CD8-positive, alpha-beta memory T cell (primary cell): Measurements from ENCODE around the gene C2orf80. TPM values are rescaled to one million over a fixed set of nuclear protein-coding genes. Genes with fewer than 3 reads are reported as not detected.

Experiments used
- CTCF ChIA-PET: fragments of 350-600 bp; sonication (Branson Sonifier 250); formaldehyde crosslinking; loops from one replicate; lab custom pipeline; 2021; ENCODE audit warnings: antibody characterized with exemption; lab: Charles Lee
- POLR2A ChIA-PET: fragments of 350-600 bp; sonication (Branson Sonifier 250); formaldehyde crosslinking; loops from one replicate; lab custom pipeline; 2021; ENCODE audit warnings: antibody characterized with exemption; lab: Charles Lee
- DNase-seq, 5 donors: peaks; one replicate each; pipeline versions ENCODE4 v3.0.0 to v3.0.0-alpha.2; 2020 to 2022; ENCODE audit warnings: mixed read lengths in 1 of 5
- H3K27ac ChIP-seq: one replicate; pipeline ENCODE4 v1.7.0; 2013; ENCODE audit warnings: low read depth, mild to moderate bottlenecking, low read length, moderate library complexity
- H3K27me3 ChIP-seq: 2 replicates; pipeline ENCODE4 v1.7.0; 2013; ENCODE audit warnings: low read length, mild to moderate bottlenecking; ENCODE audit not compliant: insufficient read depth, poor library complexity, severe bottlenecking
- H3K36me3 ChIP-seq: 2 replicates; pipeline ENCODE4 v1.7.0; 2013; ENCODE audit warnings: mild to moderate bottlenecking, low read length, moderate library complexity; ENCODE audit not compliant: insufficient read depth
- H3K4me1 ChIP-seq: 2 replicates; pipeline ENCODE4 v1.7.0; 2013; ENCODE audit warnings: mild to moderate bottlenecking, low read length, moderate library complexity; ENCODE audit not compliant: insufficient read depth
- H3K4me3 ChIP-seq: 2 replicates; pipeline ENCODE4 v1.7.0; 2013; ENCODE audit warnings: mild to moderate bottlenecking, low read length
- H3K9me3 ChIP-seq: 2 replicates; pipeline ENCODE4 v1.7.0; 2013; ENCODE audit warnings: mild to moderate bottlenecking, low read length
- H3K27ac Mint-ChIP-seq, 8 donors: one replicate each; pipeline ENCODE4 v1.8.0; 2020 to 2021; ENCODE audit warnings: mixed read lengths in 8 of 8, mild to moderate bottlenecking in 6 of 8, inconsistent platforms in 3 of 8, moderate library complexity in 3 of 8
- H3K27me3 Mint-ChIP-seq, 2 donors: one replicate each; pipeline ENCODE4 v1.8.0; 2020 to 2021; ENCODE audit warnings: mixed read lengths in 2 of 2, mild to moderate bottlenecking in 1 of 2, moderate library complexity in 1 of 2
- H3K36me3 Mint-ChIP-seq, 3 donors: one replicate each; pipeline ENCODE4 v1.8.0; 2020 to 2021; ENCODE audit warnings: mixed read lengths in 3 of 3, inconsistent platforms in 1 of 3, mild to moderate bottlenecking in 1 of 3
- H3K4me1 Mint-ChIP-seq, 3 donors: one replicate each; pipeline ENCODE4 v1.8.0; 2020 to 2021; ENCODE audit warnings: mixed read lengths in 3 of 3, inconsistent platforms in 1 of 3, mild to moderate bottlenecking in 1 of 3
- H3K4me3 Mint-ChIP-seq, 7 donors: one replicate each; pipeline ENCODE4 v1.8.0; 2020 to 2021; ENCODE audit warnings: mixed read lengths in 7 of 7, mild to moderate bottlenecking in 6 of 7, moderate library complexity in 4 of 7, inconsistent platforms in 2 of 7
- H3K9me3 Mint-ChIP-seq, 5 donors: one replicate each; pipeline ENCODE4 v1.8.0; 2020 to 2022; ENCODE audit warnings: mixed read lengths in 5 of 5, mild to moderate bottlenecking in 3 of 5, moderate library complexity in 2 of 5, inconsistent platforms in 1 of 5
- polyA plus RNA-seq: library from polyadenylated mRNA; unstranded; fragments of 300-500 nt; fragmentation: Illumina TruSeq; gene quantifications from one replicate; pipeline ENCODE4 v1.2.3, GENCODE V29; 2021
- total RNA-seq, 2 experiments: library from RNA; stranded (reverse); gene quantifications; one replicate each; pipeline ENCODE4 v1.2.3, GENCODE V29; 2021

C2orf80 gene
- total and polyA plus RNA-seq, 3 experiments from 2014 or later: not detected

GRCh38 chr2:208186893-208187292 lies 2.9 kb downstream of the C2orf80 start:
- H3K27me3 ChIP-seq: no peaks in the 10 kb centered on the region
- H3K27ac Mint-ChIP-seq: peak overlapping the region in 1 of 8 donors; percentile 76
- peaks cover 0 to 4% (median 0%) of the 10 kb centered on the region in 3 donors for H3K4me1 Mint-ChIP-seq
- no peaks in the 10 kb centered on the region for H3K36me3 ChIP-seq
- H3K9me3 Mint-ChIP-seq: no peaks in the 10 kb centered on the region
- H3K4me3 ChIP-seq: no peak overlapping the region
- no peak overlapping the region for H3K4me3 Mint-ChIP-seq
- ChIA-PET CTCF (no interaction called here), POLR2A (no interaction called here)
- H3K9me3 ChIP-seq: no peaks in the 10 kb centered on the region
- no peaks in the 10 kb centered on the region for H3K36me3 Mint-ChIP-seq
- H3K27me3 Mint-ChIP-seq: peaks cover 4 to 25% of the 10 kb centered on the region in 2 donors
- H3K27ac ChIP-seq: no peak overlapping the region
- no peaks in the 10 kb centered on the region for H3K4me1 ChIP-seq
- DNase-seq: no peak

GRCh38 chr2:208186465-208186864 lies 3.4 kb downstream of the C2orf80 start:
- H3K27me3 Mint-ChIP-seq: peaks cover 4 to 25% of the 10 kb centered on the region in 2 donors
- CTCF ChIA-PET: no interaction called here
- Histone ChIP-seq H3K27ac (no peak overlapping the region), H3K9me3 (no peaks in the 10 kb centered on the region), H3K27me3 (no peaks in the 10 kb centered on the region), H3K4me3 (no peak overlapping the region), H3K4me1 (no peaks in the 10 kb centered on the region), H3K36me3 (no peaks in the 10 kb centered on the region)
- H3K4me1 Mint-ChIP-seq: peaks cover 0 to 4% (median 0%) of the 10 kb centered on the region in 3 donors
- H3K36me3 Mint-ChIP-seq: no peaks in the 10 kb centered on the region
- POLR2A ChIA-PET: no interaction called here
- H3K4me3 Mint-ChIP-seq: no peak overlapping the region
- DNase-seq: no peak
- H3K27ac Mint-ChIP-seq: peak overlapping the region in 1 of 8 donors; percentile 76
- no peaks in the 10 kb centered on the region for H3K9me3 Mint-ChIP-seq

- CTCF ChIA-PET: no interaction called here
- POLR2A ChIA-PET: no interaction called here
- Histone ChIP-seq H3K4me3 (no peak overlapping the region), H3K27ac (no peak overlapping the region), H3K36me3 (no peaks in the 10 kb centered on the region), H3K9me3 (no peaks in the 10 kb centered on the region), H3K4me1 (no peaks in the 10 kb centered on the region), H3K27me3 (no peaks in the 10 kb centered on the region)
- H3K27me3 Mint-ChIP-seq: peaks cover 2 to 20% of the 10 kb centered on the region in 2 donors
- no peaks in the 10 kb centered on the region for H3K9me3 Mint-ChIP-seq
- peaks cover 0 to 4% (median 0%) of the 10 kb centered on the region in 3 donors for H3K4me1 Mint-ChIP-seq
- no peak overlapping the region for H3K4me3 Mint-ChIP-seq
- no peaks in the 10 kb centered on the region for H3K36me3 Mint-ChIP-seq
- no peak for DNase-seq
- H3K27ac Mint-ChIP-seq: peak overlapping the region in 2 of 8 donors; percentile 12 to 52
Measured at GRCh38 chr2:208183972-208184705, 5.7 kb downstream of the C2orf80 start.

GRCh38 chr2:208183526-208183925 lies 6.3 kb downstream of the C2orf80 start:
- H3K36me3 Mint-ChIP-seq: no peaks in the 10 kb centered on the region
- no peaks in the 10 kb centered on the region for H3K4me1 ChIP-seq
- H3K27me3 Mint-ChIP-seq: peaks cover 2 to 20% of the 10 kb centered on the region in 2 donors
- no peak overlapping the region for H3K4me3 Mint-ChIP-seq
- H3K9me3 ChIP-seq: no peaks in the 10 kb centered on the region
- DNase-seq: no peak
- no peak overlapping the region for H3K4me3 ChIP-seq
- ChIA-PET POLR2A (no interaction called here), CTCF (no interaction called here)
- no peaks in the 10 kb centered on the region for H3K9me3 Mint-ChIP-seq
- H3K27me3 ChIP-seq: no peaks in the 10 kb centered on the region
- no peak overlapping the region for H3K27ac Mint-ChIP-seq
- no peaks in the 10 kb centered on the region for H3K36me3 ChIP-seq
- no peak overlapping the region for H3K27ac ChIP-seq
- peaks cover 0 to 4% (median 0%) of the 10 kb centered on the region in 3 donors for H3K4me1 Mint-ChIP-seq

GRCh38 chr2:208182835-208183234 lies 7.0 kb downstream of the C2orf80 start:
- no peak overlapping the region for H3K27ac Mint-ChIP-seq
- DNase-seq: no peak
- no peaks in the 10 kb centered on the region for H3K36me3 ChIP-seq
- no peaks in the 10 kb centered on the region for H3K4me1 ChIP-seq
- CTCF ChIA-PET: no interaction called here
- no peaks in the 10 kb centered on the region for H3K9me3 Mint-ChIP-seq
- no peak overlapping the region for H3K4me3 Mint-ChIP-seq
- H3K4me1 Mint-ChIP-seq: peaks cover 0 to 4% (median 0%) of the 10 kb centered on the region in 3 donors
- no peaks in the 10 kb centered on the region for H3K27me3 ChIP-seq
- H3K27ac ChIP-seq: no peak overlapping the region
- H3K4me3 ChIP-seq: no peak overlapping the region
- H3K27me3 Mint-ChIP-seq: peaks cover 2 to 20% of the 10 kb centered on the region in 2 donors
- POLR2A ChIA-PET: no interaction called here
- H3K36me3 Mint-ChIP-seq: no peaks in the 10 kb centered on the region
- no peaks in the 10 kb centered on the region for H3K9me3 ChIP-seq

GRCh38 chr2:208179028-208179609 lies 10.7 kb downstream of the C2orf80 start:
- H3K27me3 Mint-ChIP-seq: peaks cover 2 to 26% of the 10 kb centered on the region in 2 donors
- ChIA-PET POLR2A (no interaction called here), CTCF (no interaction called here)
- Histone ChIP-seq H3K4me3 (no peak overlapping the region), H3K36me3 (no peaks in the 10 kb centered on the region), H3K4me1 (no peaks in the 10 kb centered on the region), H3K9me3 (no peaks in the 10 kb centered on the region), H3K27ac (no peak overlapping the region), H3K27me3 (no peaks in the 10 kb centered on the region)
- H3K9me3 Mint-ChIP-seq: no peaks in the 10 kb centered on the region
- H3K27ac Mint-ChIP-seq: peak overlapping the region in 1 of 8 donors; percentile 36
- DNase-seq: no peak
- H3K4me1 Mint-ChIP-seq: peaks cover 4 to 8% (median 6%) of the 10 kb centered on the region in 3 donors
- no peaks in the 10 kb centered on the region for H3K36me3 Mint-ChIP-seq
- no peak overlapping the region for H3K4me3 Mint-ChIP-seq

- Mint-ChIP-seq H3K4me1 (peaks cover 4 to 6% (median 4%) of the 10 kb centered on the region in 3 donors), H3K27me3 (peaks cover 7 to 32% of the 10 kb centered on the region in 2 donors), H3K36me3 (no peaks in the 10 kb centered on the region), H3K27ac (no peak overlapping the region), H3K9me3 (no peaks in the 10 kb centered on the region), H3K4me3 (no peak overlapping the region)
- POLR2A ChIA-PET: interaction anchor here (0.7 kb wide), 1 partner anchor 77 kb away, joined by 3 read pairs; no protein-coding TSS in a partner anchor
- H3K27ac ChIP-seq: no peak overlapping the region
- no peak for DNase-seq
- H3K36me3 ChIP-seq: no peaks in the 10 kb centered on the region
- no peaks in the 10 kb centered on the region for H3K4me1 ChIP-seq
- CTCF ChIA-PET: interaction anchor here (0.6 to 2.4 kb wide), 10 partner anchors 14 to 1766 kb away, joined by 3 to 10 read pairs (median 4); partner anchors contain the start of gene C2orf80
- no peaks in the 10 kb centered on the region for H3K9me3 ChIP-seq
- no peak overlapping the region for H3K4me3 ChIP-seq
- H3K27me3 ChIP-seq: peaks cover 6% of the 10 kb centered on the region
Measured at GRCh38 chr2:208175840-208176153, 14.0 kb downstream of the C2orf80 start.
